ENCODE results near the gene DGKG.

The DGKG gene

DNA sequence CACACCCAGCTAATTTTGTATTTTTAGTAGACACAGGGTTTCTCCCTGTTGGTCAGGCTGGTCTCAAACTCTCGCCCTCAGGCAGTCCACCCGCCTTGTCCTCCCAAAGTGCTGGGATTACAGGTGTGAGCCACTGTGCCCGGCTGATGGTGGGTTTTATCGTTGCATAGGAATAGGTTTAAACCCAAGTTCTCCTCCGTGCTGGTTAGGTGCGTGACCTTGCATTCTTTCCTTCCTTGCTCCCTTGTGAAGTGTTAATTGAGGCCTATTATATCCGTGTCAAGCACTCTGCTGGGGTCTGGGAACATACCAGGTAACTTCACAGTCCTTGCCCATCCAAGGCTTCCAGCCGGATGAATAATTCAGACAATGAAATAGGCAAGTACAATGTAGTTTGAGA lies 233.9 kb downstream of the DGKG start:
- no peak for DNase-seq

DNA sequence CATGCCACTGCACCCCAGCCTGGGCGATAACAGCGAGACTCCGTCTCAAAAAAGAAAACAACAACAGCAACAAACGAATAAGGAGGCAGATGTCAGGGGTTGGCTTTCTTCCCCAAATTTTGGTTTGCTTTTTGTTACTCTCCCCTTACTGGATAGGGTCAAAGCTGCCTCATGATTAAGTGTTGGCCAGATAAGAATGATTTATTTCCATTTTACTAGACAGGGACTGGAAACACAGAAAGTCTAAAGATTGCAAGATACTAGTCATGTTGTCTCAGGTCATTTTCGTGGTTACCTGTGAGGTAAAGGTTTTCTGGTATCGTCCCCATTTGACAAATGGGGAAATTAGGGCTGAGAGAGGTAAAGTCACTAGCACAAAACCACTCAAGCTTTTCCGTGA lies 234.6 kb downstream of the DGKG start:
- DNase-seq: no peak

- DNase-seq: no peak
Observed at GRCh38 chr3:186125118-186125517, 236.9 kb downstream of the DGKG start.

- no peak for DNase-seq
Observed at GRCh38 chr3:186124592-186124991, 237.4 kb downstream of the DGKG start.

DNA sequence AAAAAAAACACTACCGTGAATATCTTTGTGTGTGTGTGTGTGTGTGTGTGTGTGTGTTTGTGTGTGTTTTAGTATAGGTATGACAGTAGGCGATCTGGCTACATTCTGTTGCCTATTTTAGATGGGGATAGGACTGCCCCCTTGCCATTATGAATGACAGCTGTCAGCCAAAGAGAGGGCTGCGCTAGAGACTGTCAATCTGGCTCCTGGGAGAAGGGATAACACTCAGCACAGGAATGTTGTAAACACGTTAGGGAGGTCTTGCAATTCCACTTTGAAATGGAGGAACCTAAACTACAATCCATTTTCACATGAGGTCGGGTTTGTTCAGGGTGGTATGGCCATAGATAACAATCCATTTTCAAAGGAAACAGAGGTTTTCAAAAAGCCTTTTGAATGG lies 239.0 kb downstream of the DGKG start:
- no peak for DNase-seq

DNA sequence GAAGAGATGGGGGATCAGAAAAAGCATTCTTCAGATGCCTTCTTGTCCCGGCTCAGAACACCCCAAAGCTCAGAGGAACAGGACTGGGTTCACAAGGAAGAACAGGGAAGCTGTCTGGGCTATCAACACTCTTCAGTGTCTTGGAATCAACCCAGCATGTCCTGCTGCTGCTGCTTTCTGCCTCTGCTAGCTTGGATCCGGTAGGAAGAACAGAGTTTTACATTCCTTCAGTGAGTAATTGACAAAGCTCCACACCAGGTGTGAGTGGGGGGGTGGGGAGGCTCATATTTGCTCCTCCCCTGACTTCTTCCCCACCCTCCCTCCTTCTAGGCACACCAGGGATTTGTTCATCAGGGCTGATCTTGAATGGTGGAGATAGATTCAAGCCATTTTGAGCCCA lies 240.1 kb downstream of the DGKG start:
- DNase-seq: no peak

- no peak for DNase-seq
Observed at GRCh38 chr3:186121278-186121677, 240.8 kb downstream of the DGKG start.

DNA sequence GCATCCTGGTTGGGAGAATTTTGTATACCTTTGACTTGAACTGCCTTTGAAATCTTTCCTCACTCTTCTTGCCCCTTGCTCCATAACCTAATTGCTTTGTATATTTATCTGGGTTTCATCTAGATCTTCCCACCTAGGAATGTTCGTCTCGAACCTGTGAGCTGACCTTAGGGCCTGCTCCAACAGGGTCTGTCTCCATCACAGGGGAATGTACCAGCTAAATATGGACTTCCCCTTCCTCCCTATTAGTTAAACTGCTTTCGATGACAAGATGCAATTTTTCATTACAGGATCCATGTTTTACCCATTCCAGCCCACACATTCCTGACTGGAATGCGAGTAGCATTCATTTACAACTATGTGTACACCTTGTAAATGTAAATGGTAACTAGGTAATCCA lies 242.5 kb downstream of the DGKG start:
- DNase-seq: no peak

- no peak for DNase-seq
Observed at GRCh38 chr3:186118692-186119091, 243.3 kb downstream of the DGKG start.

- no peak for DNase-seq
Observed at GRCh38 chr3:186117521-186118134, 244.4 kb downstream of the DGKG start.

DNA sequence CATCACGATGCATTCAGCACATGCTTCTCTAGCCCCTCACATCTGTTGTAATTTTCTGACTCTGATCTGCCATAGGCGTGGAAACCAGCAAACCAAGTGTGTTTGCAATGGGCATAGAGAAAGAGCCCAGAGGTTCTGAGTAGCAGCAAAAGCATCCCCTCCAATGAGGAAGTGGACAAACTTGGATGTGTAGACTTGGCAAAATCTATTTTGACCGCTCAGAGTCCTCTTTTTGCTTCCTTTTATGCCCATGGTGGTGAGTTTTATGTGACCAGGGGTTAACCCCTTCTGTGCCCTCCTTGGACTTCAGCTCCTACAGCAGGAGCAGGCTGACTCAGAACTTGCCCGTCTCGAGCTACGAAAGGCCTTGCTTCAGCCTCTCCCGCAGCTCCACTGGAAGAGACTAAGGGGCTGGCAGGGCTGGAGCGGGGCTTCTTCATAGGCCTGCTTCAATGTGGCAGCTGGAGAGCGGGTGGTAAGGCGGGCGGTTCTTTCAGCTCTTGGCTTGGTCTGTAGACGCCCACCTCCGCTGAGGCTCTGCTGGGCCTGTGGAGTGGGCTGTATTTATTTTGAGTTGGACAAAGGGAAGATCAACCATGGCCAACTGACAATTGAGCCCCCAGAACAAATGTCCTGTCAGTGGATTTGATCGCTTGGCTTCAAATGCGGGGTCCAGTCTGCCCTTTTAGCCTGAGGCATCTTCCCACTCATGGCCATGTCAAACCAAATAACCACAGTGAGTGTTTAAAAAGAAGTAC lies 246.6 kb downstream of the DGKG start:
- no peak for DNase-seq

DNA sequence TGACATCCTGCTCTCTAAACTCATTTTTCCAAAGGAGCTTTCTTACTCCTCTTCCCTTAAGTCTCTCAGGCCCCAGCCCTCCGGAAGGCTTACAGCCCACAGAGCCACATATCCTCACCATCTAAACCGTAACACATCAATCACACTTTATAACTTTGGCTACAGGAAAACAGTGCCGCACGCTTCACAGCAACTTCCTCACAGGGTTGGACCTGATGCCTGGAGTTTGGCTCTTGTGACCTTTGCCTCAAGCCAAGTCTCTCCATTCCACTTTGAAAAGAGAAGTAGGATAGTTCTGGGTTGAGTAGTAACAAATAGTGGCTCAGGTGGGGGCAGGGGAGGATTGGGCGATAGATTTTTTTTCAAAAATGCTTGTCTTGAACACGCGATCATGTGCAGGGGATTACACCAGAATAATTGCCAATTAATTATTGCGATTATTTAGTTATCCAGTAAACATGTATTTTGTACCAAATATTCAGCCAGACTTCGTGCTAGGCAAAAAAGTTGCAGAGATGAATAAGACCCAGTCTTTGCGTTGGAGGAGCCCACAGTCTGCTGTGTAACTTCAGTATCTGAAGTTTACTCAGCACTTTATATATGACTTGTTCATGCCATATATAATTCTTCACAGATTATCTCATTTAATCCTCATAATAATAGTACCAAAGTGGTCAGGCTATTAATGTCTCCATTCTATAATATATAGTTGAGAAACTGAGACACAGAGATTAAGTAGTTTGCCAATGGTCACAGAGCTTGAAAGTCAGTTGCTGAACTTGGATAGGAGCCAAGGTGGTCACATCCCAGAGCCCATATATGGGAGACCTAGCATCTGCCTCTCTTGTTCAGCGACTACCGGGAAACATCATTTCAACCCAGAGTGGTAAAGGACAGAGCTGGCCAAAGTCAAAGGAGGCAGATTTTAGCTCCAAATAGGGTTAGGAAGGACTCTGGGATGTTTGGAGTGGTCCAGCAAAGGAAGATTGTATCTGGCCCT lies 250.8 kb downstream of the DGKG start:
- DNase-seq: no peak

GRCh38 chr3:186109897-186110803 lies 251.9 kb downstream of the DGKG start:
- peak; percentile 72 for DNase-seq

GRCh38 chr3:186108941-186109865 lies 252.8 kb downstream of the DGKG start, which contains the start of gene ETV5:
TSS of gene ETV5 (minus strand) at chr3:186109089. CDS start at chr3:186105868, 3,221 bp downstream.
- DNase-seq: peak; percentile 99

- peak; percentile 82 for DNase-seq
Observed at GRCh38 chr3:186108106-186108940, 253.7 kb downstream of the DGKG start.

DNA sequence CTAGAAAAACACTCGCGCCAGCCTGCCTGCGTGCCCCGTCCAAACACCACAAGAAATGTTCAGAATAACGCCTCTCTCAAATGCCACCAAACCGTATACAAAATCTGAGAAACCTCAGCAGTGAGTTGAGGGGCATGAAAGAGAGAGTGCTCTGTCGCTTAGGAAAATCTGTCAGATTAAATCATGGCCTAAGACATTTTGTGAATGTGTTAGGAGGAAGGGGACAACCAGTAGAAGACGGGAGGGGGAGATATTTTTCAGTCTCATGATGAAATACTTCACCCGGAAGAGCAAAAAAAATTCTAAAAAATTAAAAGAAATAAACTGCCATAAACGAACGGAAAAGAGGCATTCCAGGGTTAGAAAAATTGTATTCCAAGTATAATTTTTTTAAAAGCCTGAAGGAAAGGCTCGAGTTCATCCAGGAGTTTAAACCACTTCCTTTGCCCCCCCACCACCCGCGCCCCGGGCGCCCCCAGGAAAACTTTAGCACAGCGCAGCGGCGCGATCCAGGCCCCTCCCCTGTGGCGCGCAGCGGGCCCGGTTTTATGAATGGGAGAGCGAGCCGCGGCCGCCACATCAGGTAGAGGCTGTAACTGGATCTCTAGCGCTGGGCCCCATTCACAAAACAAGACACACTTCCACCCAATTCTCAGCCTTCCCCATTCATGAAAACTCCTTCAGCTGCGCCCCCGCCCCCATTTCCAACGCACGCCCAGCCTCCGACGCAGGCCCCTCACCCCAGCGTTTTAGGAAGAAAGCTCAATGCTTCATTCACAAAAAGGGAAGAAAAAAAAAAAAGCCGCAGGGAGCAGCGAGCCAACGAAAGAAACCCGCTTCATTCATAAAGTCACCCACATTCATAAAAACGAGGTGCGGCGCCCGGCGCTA lies 254.6 kb downstream of the DGKG start:
- no peak for DNase-seq

- no peak for DNase-seq
Observed at GRCh38 chr3:186105543-186105942, 256.5 kb downstream of the DGKG start.

DNA sequence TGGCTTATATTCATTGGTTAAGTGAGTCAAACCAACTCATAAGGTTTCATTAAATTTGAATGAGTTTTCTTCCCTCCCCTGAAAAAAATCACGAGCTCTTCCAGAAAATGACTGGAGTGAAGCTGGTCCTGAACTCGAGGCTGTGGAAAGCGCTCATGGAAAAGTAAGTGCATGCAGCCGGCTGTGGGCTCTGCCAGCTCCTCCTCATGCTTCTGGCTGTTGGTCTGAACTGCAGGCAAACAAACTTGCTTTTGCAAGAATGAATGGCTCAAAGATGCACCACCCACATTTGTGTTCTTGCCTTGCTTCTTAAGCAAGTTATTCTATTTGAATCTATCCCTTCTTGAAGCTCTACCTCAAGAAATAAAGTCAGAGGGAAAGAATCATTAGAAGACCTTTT lies 259.3 kb downstream of the DGKG start:
- DNase-seq: no peak

DNA sequence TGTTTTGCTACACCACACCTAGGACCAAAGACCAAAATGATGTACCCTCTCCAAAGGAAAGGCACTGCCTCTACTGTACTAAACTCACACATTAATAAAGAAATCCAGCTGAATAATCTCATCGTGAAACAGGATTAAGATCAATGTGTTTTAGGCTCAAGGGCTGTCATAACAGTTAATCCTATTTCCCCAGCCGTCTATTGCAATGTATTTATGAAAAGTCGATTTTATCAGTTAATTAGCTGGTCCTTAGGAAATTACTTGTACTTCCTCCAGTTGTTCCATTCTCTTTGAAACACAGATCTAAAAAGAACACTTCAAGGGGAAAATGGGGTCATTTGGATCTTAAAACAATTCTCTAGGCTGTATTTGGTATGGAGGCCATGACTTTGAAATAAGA lies 261.6 kb downstream of the DGKG start:
- DNase-seq: no peak
